HepG2 (cell line): ENCODE data around the gene ADAD2. TPM values are rescaled to one million over a fixed set of nuclear protein-coding genes. Genes with fewer than 3 reads are reported as not detected.

ENCODE experiments used
- ATAC-seq: fragments of 200-7000 bp; cut with Tn5 transposase; 3 replicates; pipeline ENCODE4 v1.9.1; 2020; ENCODE audit warnings: mild to moderate bottlenecking, moderate library complexity
- BruUV-seq: library from RNA; stranded (reverse); fragments of 400-500 nt; replicated peaks from 2 replicates; lab custom pipeline; 2021; lab: Mats Ljungman, UMichigan
- CTCF ChIA-PET: fragments of 300-600 bp; formaldehyde crosslinking; extraction: SDS; loops from one replicate; lab custom pipeline; 2021; ENCODE audit warnings: low total read pairs, inconsistent platforms, low intra/inter-chr PET ratio; lab: Yijun Ruan, JAX
- POLR2A ChIA-PET: fragments of 350-600 bp; sonication (Branson Sonifier 250); formaldehyde crosslinking; loops from one replicate; lab custom pipeline; 2020; ENCODE audit warnings: antibody characterized with exemption, inconsistent platforms; lab: Yijun Ruan, JAX
- DNase-seq: peaks from one replicate; pipeline ENCODE4 v3.0.0-alpha.2; 2015; ENCODE audit warnings: low spot score
- FAIRE-seq: peaks from 3 replicates; lab custom pipeline; 2011; peaks lifted over from hg19 to GRCh38; lab: Jason Lieb, UNC
- H2AFZ ChIP-seq: one replicate; pipeline ENCODE4 v1.6.1; 2011; ENCODE audit warnings: low read length, inconsistent platforms
- H3K27ac ChIP-seq: fragments of 300-600 bp; 3 replicates; pipeline ENCODE4 v1.8.0; 2011; ENCODE audit warnings: mixed run types, mild to moderate bottlenecking, mixed read lengths, low read length, inconsistent platforms; ENCODE audit not compliant: insufficient read depth; ENCODE audit errors: extremely low read length
- H3K27me3 ChIP-seq, 2 experiments: fragments of 200-600 bp in 1 of 2; 2 replicates in 1 of 2; 3 replicates in 1 of 2; pipeline versions ENCODE4 v1.6.0 to v1.8.0; 2011; ENCODE audit warnings: low read length in 2 of 2, mild to moderate bottlenecking in 2 of 2, moderate library complexity in 2 of 2, inconsistent platforms in 1 of 2; ENCODE audit not compliant: insufficient read depth in 2 of 2, control insufficient read depth in 1 of 2
- H3K36me3 ChIP-seq, 2 experiments: fragments of 200-600 bp in 1 of 2; replicated peaks in 1 of 2; 2 replicates in 1 of 2; 3 replicates in 1 of 2; pipeline versions ENCODE4 v1.5.1 to v1.8.0; 2011; ENCODE audit warnings: low read length in 2 of 2, inconsistent platforms in 1 of 2; ENCODE audit not compliant: insufficient read depth in 2 of 2, control insufficient read depth in 1 of 2
- H3K4me1 ChIP-seq: 2 replicates; pipeline ENCODE4 v1.5.1; 2012; ENCODE audit warnings: low read length, inconsistent platforms; ENCODE audit not compliant: insufficient read depth
- H3K4me2 ChIP-seq: 2 replicates; pipeline ENCODE4 v1.6.0; 2011; ENCODE audit warnings: low read depth, low read length, inconsistent platforms
- H3K4me3 ChIP-seq, 3 experiments: fragments of 200-600 bp in 1 of 3; sonication (generic), shearing (Covaris generic) in 1 of 3; replicated peaks in 1 of 3; 2 replicates each; pipeline ENCODE4 v1.5.1; 2011 to 2016; ENCODE audit warnings: low read length in 3 of 3, inconsistent platforms in 2 of 3, low read depth in 2 of 3, mild to moderate bottlenecking in 2 of 3, control low read depth in 1 of 3, mixed read lengths in 1 of 3; ENCODE audit not compliant: insufficient read depth in 1 of 3
- H3K79me2 ChIP-seq: one replicate; pipeline ENCODE4 v1.6.1; 2011; ENCODE audit warnings: low read length, inconsistent platforms; ENCODE audit not compliant: insufficient read depth
- H3K9ac ChIP-seq: 2 replicates; pipeline ENCODE4 v1.6.0; 2011; ENCODE audit warnings: mild to moderate bottlenecking, low read depth, low read length, inconsistent platforms; ENCODE audit not compliant: insufficient read depth
- H3K9me3 ChIP-seq: 2 replicates; pipeline ENCODE4 v1.5.1; 2012; ENCODE audit warnings: mild to moderate bottlenecking, low read length
- H4K20me1 ChIP-seq: 2 replicates; pipeline ENCODE4 v1.6.0; 2011; ENCODE audit warnings: inconsistent platforms, mild to moderate bottlenecking, low read length, moderate library complexity; ENCODE audit not compliant: insufficient read depth
- ATAD3A ChIP-seq: sonication (generic); formaldehyde crosslinking; IDR thresholded peaks from 2 replicates; pipeline ENCODE4 v1.4.0; 2020; ENCODE audit warnings: missing genetic modification reagents
- CSRNP1 ChIP-seq: sonication (generic); formaldehyde crosslinking; IDR thresholded peaks from 2 replicates; pipeline ENCODE4 v1.8.1; 2023; ENCODE audit warnings: mild to moderate bottlenecking, missing genetic modification reagents
- FUBP1 ChIP-seq: sonication (generic); formaldehyde crosslinking; IDR thresholded peaks from 2 replicates; pipeline ENCODE4 v1.5.1; 2020; ENCODE audit warnings: missing genetic modification reagents, mild to moderate bottlenecking, borderline replicate concordance
- GABPB1 ChIP-seq: IDR thresholded peaks from 2 replicates; pipeline ENCODE4 v1.6.1; 2016; ENCODE audit warnings: mild to moderate bottlenecking, missing genetic modification reagents, moderate library complexity, missing compliant biosample characterization
- MAZ ChIP-seq, 2 experiments: sonication (generic) in 1 of 2; formaldehyde crosslinking in 1 of 2; IDR thresholded peaks; 2 replicates each; pipeline versions ENCODE4 v1.5.0 to v1.6.1; 2012 to 2020; ENCODE audit warnings: low read depth in 2 of 2, mild to moderate bottlenecking in 2 of 2, borderline replicate concordance in 1 of 2, improper control_type of control experiment in 1 of 2, low read length in 1 of 2, missing genetic modification reagents in 1 of 2, moderate library complexity in 1 of 2
- NFE2 ChIP-seq: sonication (generic); formaldehyde crosslinking; IDR thresholded peaks from 2 replicates; pipeline ENCODE4 v1.4.0; 2020; ENCODE audit warnings: missing genetic modification reagents
- RFXANK ChIP-seq: IDR thresholded peaks from 2 replicates; pipeline ENCODE4 v1.6.1; 2016
- SRY ChIP-seq: sonication (generic); formaldehyde crosslinking; IDR thresholded peaks from 2 replicates; pipeline ENCODE4 v1.8.0; 2022; ENCODE audit warnings: mild to moderate bottlenecking, missing genetic modification reagents
- SSRP1 ChIP-seq: IDR thresholded peaks from 2 replicates; pipeline ENCODE4 v1.6.1; 2016; ENCODE audit warnings: control low read depth
- ZNF136 ChIP-seq: sonication (generic); formaldehyde crosslinking; IDR thresholded peaks from 2 replicates; pipeline ENCODE4 v1.8.1; 2022; ENCODE audit warnings: low read depth, mild to moderate bottlenecking, moderate library complexity, missing genetic modification reagents
- ZNF616 ChIP-seq: sonication (generic); formaldehyde crosslinking; IDR thresholded peaks from 2 replicates; pipeline ENCODE4 v1.5.0; 2020; ENCODE audit warnings: low read depth, mild to moderate bottlenecking, missing genetic modification reagents
- ZNF776 ChIP-seq: sonication (generic); formaldehyde crosslinking; IDR thresholded peaks from 2 replicates; pipeline ENCODE4 v1.4.0; 2020; ENCODE audit warnings: mild to moderate bottlenecking, missing genetic modification reagents
- ZNF850 ChIP-seq: sonication (generic); formaldehyde crosslinking; conservative IDR thresholded peaks from 2 replicates; pipeline ENCODE4 v1.9.0; 2021; ENCODE audit warnings: mild to moderate bottlenecking, missing genetic modification reagents
- ZSCAN21 ChIP-seq: sonication (generic); formaldehyde crosslinking; IDR thresholded peaks from 2 replicates; pipeline ENCODE4 v1.8.0; 2022; ENCODE audit warnings: mild to moderate bottlenecking, missing genetic modification reagents, moderate library complexity, borderline replicate concordance
- ZUFSP ChIP-seq: sonication (generic); formaldehyde crosslinking; IDR thresholded peaks from 2 replicates; pipeline ENCODE4 v1.9.0; 2021; ENCODE audit warnings: missing genetic modification reagents, mild to moderate bottlenecking, borderline replicate concordance
- WGBS: methylation state at CpG from one replicate; pipeline ENCODE4 v1.1.6; 2017; ENCODE audit warnings: low lambda C conversion rate; 5-methylcytosine and 5-hydroxymethylcytosine counted together
- in situ Hi-C: cut with HindIII; loops from 2 replicates; pipeline ENCODE4 v1.10.0; 2017; ENCODE audit warnings: low pct_unique_long_range_greater_than_20kb; ENCODE audit not compliant: extremely low pct_ligation_motif_present
- intact Hi-C: fragments of 100-400 bp; cut with micrococcal nuclease; formaldehyde crosslinking; loops from one replicate; pipeline ENCODE4 v1.10.0; 2022; ENCODE audit not compliant: unreplicated experiment
- polyA plus RNA-seq, 8 experiments: library from polyadenylated mRNA; depleted of rRNA in 3 of 8; stranded (reverse) in 7 of 8; unstranded in 1 of 8; fragments of >200 nt; fragmentation: Illumina TruSeq in 4 of 8; extraction: Trizol in 4 of 8; gene quantifications; 2 replicates each; pipeline versions ENCODE4 v1.2.1 to v1.2.3, GENCODE V29; 2011 to 2016; ENCODE audit warnings: low read depth in 4 of 8, missing spikeins in 1 of 8, mixed read lengths in 1 of 8; ENCODE audit not compliant: insufficient read depth in 1 of 8
- total RNA-seq, 5 experiments: library from RNA; depleted of rRNA; stranded (reverse); fragments of >200 nt; fragmentation: Illumina TruSeq; extraction: Trizol; gene quantifications; 2 replicates each; pipeline ENCODE4 v1.2.3, GENCODE V29; 2016; ENCODE audit warnings: low read depth in 1 of 5
- TF ChIP-seq, protein P1 (sequence below): sonication (generic); formaldehyde crosslinking; IDR thresholded peaks from 2 replicates; pipeline ENCODE4 v1.4.0; 2020; ENCODE audit warnings: low read depth, mild to moderate bottlenecking, missing genetic modification reagents
- TF ChIP-seq, protein P2 (sequence below): sonication (generic); formaldehyde crosslinking; IDR thresholded peaks from 2 replicates; pipeline ENCODE4 v1.5.0; 2020; ENCODE audit warnings: missing genetic modification reagents

The ADAD2 gene
- total and polyA plus RNA-seq, 2 of the 13 experiments (the other 11 are each of a cell fraction or from before 2014, with no cell fraction given), result not detected

GRCh38 chr16:84218956-84219355 is 28.0 kb downstream of the ADAD2 start (continued):
- TF ChIP-seq, protein P1, sequence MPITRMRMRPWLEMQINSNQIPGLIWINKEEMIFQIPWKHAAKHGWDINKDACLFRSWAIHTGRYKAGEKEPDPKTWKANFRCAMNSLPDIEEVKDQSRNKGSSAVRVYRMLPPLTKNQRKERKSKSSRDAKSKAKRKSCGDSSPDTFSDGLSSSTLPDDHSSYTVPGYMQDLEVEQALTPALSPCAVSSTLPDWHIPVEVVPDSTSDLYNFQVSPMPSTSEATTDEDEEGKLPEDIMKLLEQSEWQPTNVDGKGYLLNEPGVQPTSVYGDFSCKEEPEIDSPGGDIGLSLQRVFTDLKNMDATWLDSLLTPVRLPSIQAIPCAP (CRISPR knock-in tag), result no peak
- no peak for TF ChIP-seq FUBP1
- no peak for TF ChIP-seq SRY (CRISPR knock-in tag)
- no peak for TF ChIP-seq CSRNP1 (CRISPR knock-in tag)
- TF ChIP-seq RFXANK (CRISPR knock-in tag), result no peak
- TF ChIP-seq, protein P2, sequence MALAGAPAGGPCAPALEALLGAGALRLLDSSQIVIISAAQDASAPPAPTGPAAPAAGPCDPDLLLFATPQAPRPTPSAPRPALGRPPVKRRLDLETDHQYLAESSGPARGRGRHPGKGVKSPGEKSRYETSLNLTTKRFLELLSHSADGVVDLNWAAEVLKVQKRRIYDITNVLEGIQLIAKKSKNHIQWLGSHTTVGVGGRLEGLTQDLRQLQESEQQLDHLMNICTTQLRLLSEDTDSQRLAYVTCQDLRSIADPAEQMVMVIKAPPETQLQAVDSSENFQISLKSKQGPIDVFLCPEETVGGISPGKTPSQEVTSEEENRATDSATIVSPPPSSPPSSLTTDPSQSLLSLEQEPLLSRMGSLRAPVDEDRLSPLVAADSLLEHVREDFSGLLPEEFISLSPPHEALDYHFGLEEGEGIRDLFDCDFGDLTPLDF (CRISPR knock-in tag), result no peak

- FAIRE-seq, result no peak
- BruUV-seq, result no TSS peak
- 8% methylated on average over 1 of the region's 1 CpG for WGBS
- Histone ChIP-seq H4K20me1 (no peaks in the 10 kb centered on the region), H2AFZ (no peak overlapping the region), H3K4me1 (no peaks in the 10 kb centered on the region), H3K4me3 (no peak overlapping the region), H3K4me2 (no peak overlapping the region), H3K36me3 (no peaks in the 10 kb centered on the region), H3K79me2 (no peaks in the 10 kb centered on the region), H3K27ac (no peak overlapping the region), H3K27me3 (peaks cover 2 to 50% of the 10 kb centered on the region in 2 experiments; a peak in 4 of 5 replicates), H3K9me3 (no peaks in the 10 kb centered on the region), H3K9ac (no peak overlapping the region)
- DNase-seq, result no peak
- ChIA-PET POLR2A (no interaction called here), CTCF (no interaction called here)
- in situ Hi-C loops, result no loop called here
- intact Hi-C loops, result no loop called here
- no peak for ATAC-seq
- TF ChIP-seq ZNF850 (CRISPR knock-in tag), result no peak
- TF ChIP-seq ZNF616 (CRISPR knock-in tag), result no peak
- TF ChIP-seq NFE2 (CRISPR knock-in tag), result no peak
- no peak for TF ChIP-seq ZUFSP (CRISPR knock-in tag)
- no peak for TF ChIP-seq ATAD3A (CRISPR knock-in tag)
- no peak for TF ChIP-seq GABPB1 (CRISPR knock-in tag)
- TF ChIP-seq ZNF776, result no peak
- no peak for TF ChIP-seq SSRP1 (CRISPR knock-in tag)
- no peak for TF ChIP-seq MAZ (IDR thresholded peaks at IDR 0.05; ENCODE audit: borderline replicate concordance, low read depth, low read length)
- TF ChIP-seq MAZ (CRISPR knock-in tag; IDR thresholded peaks at IDR 0.05; ENCODE audit: low read depth), result no peak
- TF ChIP-seq ZNF136 (CRISPR knock-in tag), result no peak
- no peak for TF ChIP-seq ZSCAN21 (CRISPR knock-in tag)
Observed at GRCh38 chr16:84220851-84221250, 29.9 kb downstream of the ADAD2 start.
